IMR-90 (cell line): ENCODE data around the gene PLCB3.

Experiments used
- BHLHE40 ChIP-seq: fragments of 150-350 bp; IDR thresholded peaks from 2 replicates; pipeline ENCODE4 v1.6.1; 2016; ENCODE audit warnings: mild to moderate bottlenecking, low read depth, low read length
- CEBPB ChIP-seq: IDR thresholded peaks from 2 replicates; pipeline ENCODE4 v1.6.1; 2012; ENCODE audit warnings: low read depth, low read length, improper control_type of control experiment
- CHD1 ChIP-seq: IDR thresholded peaks from 2 replicates; pipeline ENCODE4 v1.6.1; 2012; ENCODE audit warnings: low read depth, low read length, improper control_type of control experiment
- FOS ChIP-seq: fragments of 150-350 bp; IDR thresholded peaks from 2 replicates; pipeline ENCODE4 v1.6.1; 2016; ENCODE audit warnings: low read depth, low read length
- MXI1 ChIP-seq: IDR thresholded peaks from 2 replicates; pipeline ENCODE4 v1.6.1; 2012; ENCODE audit warnings: low read depth, mild to moderate bottlenecking, low read length, moderate library complexity, borderline replicate concordance
- NFE2L2 ChIP-seq: fragments of 150-350 bp; IDR thresholded peaks from 2 replicates; pipeline ENCODE4 v1.6.1; 2016; ENCODE audit warnings: low read depth, mild to moderate bottlenecking, low read length
- POLR2A ChIP-seq: IDR thresholded peaks from 2 replicates; pipeline ENCODE4 v1.6.1; 2012; ENCODE audit warnings: mild to moderate bottlenecking, low read depth, low read length
- RAD21 ChIP-seq: IDR thresholded peaks from 2 replicates; pipeline ENCODE4 v1.6.1; 2012; ENCODE audit warnings: low read length, improper control_type of control experiment
- RCOR1 ChIP-seq: IDR thresholded peaks from 2 replicates; pipeline ENCODE4 v1.6.1; 2012; ENCODE audit warnings: mild to moderate bottlenecking, low read length, improper control_type of control experiment; ENCODE audit not compliant: insufficient replicate concordance
- RFX5 ChIP-seq: IDR thresholded peaks from 2 replicates; pipeline ENCODE4 v1.8.0; 2012; ENCODE audit warnings: low read depth, mild to moderate bottlenecking, low read length, moderate library complexity
- SMC3 ChIP-seq: fragments of 150-350 bp; IDR thresholded peaks from 2 replicates; pipeline ENCODE4 v1.6.1; 2016; ENCODE audit warnings: low read depth, mild to moderate bottlenecking, antibody characterized with exemption, low read length, moderate library complexity
- USF2 ChIP-seq: fragments of 150-350 bp; IDR thresholded peaks from 2 replicates; pipeline ENCODE4 v1.6.1; 2017; ENCODE audit warnings: mild to moderate bottlenecking, antibody characterized with exemption, low read length, low read depth
- TF ChIP-seq, protein P1 (sequence below): conservative IDR thresholded peaks from 2 replicates; pipeline ENCODE4 v1.5.1; 2012; ENCODE audit warnings: mild to moderate bottlenecking, low read depth, low read length, improper control_type of control experiment
- TF ChIP-seq, protein P2 (sequence below): fragments of 150-350 bp; IDR thresholded peaks from 2 replicates; pipeline ENCODE4 v1.6.1; 2016; ENCODE audit warnings: low read depth, mild to moderate bottlenecking, low read length, moderate library complexity, borderline replicate concordance

DNA sequence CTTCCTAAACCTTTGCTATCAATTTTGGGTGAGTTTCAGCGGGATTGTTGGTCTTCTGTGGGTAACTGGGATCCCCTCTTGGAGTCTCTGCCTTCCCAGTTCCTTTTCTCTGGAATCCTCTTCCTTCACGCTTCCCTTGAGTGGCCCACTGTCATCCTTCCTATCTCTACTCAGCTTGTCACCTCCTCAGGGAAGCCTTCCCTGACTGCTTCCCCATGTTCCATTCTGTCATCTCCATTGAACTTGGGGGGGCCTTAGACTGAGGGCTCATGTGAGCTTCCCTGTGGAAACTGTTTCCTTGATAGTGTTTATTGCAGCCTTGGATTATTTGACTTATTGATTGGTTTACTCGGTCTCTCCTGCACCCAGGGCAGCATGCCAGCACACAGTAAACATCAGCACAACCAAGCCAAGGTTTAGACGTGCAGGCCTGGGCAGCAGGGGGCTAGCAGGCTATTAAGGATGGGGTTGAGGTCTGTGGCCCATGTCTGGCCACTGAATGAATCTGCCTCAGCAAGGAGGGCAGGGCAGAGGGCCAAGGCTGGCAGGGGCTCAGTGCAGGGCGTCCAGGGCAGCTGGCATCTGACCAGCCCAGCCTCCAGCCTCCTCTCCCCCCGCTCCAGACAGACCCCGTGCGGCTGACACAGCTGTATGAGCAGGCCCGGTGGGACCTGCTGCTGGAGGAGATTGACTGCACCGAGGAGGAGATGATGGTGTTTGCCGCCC is 32.5 kb upstream of the PLCB3 start:
- TF ChIP-seq POLR2A (no peak), CEBPB (no peak), FOS (no peak), RAD21 (no peak), CHD1 (no peak), SMC3 (no peak), RCOR1 (no peak), NFE2L2 (no peak), BHLHE40 (no peak), USF2 (no peak), RFX5 (no peak), MXI1 (no peak)
- TF ChIP-seq, protein P1, sequence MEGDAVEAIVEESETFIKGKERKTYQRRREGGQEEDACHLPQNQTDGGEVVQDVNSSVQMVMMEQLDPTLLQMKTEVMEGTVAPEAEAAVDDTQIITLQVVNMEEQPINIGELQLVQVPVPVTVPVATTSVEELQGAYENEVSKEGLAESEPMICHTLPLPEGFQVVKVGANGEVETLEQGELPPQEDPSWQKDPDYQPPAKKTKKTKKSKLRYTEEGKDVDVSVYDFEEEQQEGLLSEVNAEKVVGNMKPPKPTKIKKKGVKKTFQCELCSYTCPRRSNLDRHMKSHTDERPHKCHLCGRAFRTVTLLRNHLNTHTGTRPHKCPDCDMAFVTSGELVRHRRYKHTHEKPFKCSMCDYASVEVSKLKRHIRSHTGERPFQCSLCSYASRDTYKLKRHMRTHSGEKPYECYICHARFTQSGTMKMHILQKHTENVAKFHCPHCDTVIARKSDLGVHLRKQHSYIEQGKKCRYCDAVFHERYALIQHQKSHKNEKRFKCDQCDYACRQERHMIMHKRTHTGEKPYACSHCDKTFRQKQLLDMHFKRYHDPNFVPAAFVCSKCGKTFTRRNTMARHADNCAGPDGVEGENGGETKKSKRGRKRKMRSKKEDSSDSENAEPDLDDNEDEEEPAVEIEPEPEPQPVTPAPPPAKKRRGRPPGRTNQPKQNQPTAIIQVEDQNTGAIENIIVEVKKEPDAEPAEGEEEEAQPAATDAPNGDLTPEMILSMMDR: no peak
- TF ChIP-seq, protein P2, sequence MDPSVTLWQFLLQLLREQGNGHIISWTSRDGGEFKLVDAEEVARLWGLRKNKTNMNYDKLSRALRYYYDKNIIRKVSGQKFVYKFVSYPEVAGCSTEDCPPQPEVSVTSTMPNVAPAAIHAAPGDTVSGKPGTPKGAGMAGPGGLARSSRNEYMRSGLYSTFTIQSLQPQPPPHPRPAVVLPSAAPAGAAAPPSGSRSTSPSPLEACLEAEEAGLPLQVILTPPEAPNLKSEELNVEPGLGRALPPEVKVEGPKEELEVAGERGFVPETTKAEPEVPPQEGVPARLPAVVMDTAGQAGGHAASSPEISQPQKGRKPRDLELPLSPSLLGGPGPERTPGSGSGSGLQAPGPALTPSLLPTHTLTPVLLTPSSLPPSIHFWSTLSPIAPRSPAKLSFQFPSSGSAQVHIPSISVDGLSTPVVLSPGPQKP: no peak
